Epithelial cell of proximal tubule (primary cell): ENCODE results near the gene ITFG2. TPM values are rescaled to one million over a fixed set of nuclear protein-coding genes. Genes with fewer than 3 reads are reported as not detected.

Source experiments
- DNase-seq: peaks from one replicate; pipeline ENCODE4 v3.0.0-alpha.2; 2011; ENCODE audit warnings: low read depth
- H3K4me3 ChIP-seq: 2 replicates; pipeline ENCODE4 v1.5.1; 2011; ENCODE audit warnings: low read depth, mild to moderate bottlenecking, low read length
- total RNA-seq: library from RNA; depleted of rRNA; stranded (reverse); fragments of >200 nt; gene quantifications from 2 replicates; pipeline ENCODE4 v1.2.3, GENCODE V29; 2015
- TF ChIP-seq, protein P1 (sequence below): conservative IDR thresholded peaks from 2 replicates; pipeline ENCODE4 v1.5.1; 2012; ENCODE audit warnings: low read depth, mild to moderate bottlenecking, low read length

The ITFG2 gene
- total RNA-seq, 1 donor from 2014 or later = 35.1 TPM

DNA sequence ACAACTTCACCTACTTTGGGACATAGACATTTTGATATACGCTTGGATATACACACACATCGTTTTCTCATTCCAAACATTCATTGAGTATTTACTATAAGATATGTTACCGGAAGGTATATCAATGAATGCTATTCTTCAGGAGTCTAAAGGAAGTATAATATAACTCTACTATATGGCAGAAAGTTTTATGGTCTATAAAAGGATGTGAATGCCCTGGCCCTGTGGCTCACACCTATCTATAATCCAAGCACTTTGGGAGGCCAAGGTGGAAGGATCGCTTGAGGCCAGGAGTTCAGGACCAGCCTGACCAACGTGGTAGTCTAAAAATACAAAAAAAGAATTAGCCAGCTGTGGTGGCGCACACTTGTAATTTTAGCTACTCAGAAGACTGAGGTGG is 16.8 kb downstream of the ITFG2 start:
- no peak for DNase-seq
- H3K4me3 ChIP-seq = no peak overlapping the region
- TF ChIP-seq, protein P1, sequence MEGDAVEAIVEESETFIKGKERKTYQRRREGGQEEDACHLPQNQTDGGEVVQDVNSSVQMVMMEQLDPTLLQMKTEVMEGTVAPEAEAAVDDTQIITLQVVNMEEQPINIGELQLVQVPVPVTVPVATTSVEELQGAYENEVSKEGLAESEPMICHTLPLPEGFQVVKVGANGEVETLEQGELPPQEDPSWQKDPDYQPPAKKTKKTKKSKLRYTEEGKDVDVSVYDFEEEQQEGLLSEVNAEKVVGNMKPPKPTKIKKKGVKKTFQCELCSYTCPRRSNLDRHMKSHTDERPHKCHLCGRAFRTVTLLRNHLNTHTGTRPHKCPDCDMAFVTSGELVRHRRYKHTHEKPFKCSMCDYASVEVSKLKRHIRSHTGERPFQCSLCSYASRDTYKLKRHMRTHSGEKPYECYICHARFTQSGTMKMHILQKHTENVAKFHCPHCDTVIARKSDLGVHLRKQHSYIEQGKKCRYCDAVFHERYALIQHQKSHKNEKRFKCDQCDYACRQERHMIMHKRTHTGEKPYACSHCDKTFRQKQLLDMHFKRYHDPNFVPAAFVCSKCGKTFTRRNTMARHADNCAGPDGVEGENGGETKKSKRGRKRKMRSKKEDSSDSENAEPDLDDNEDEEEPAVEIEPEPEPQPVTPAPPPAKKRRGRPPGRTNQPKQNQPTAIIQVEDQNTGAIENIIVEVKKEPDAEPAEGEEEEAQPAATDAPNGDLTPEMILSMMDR = no peak

DNA sequence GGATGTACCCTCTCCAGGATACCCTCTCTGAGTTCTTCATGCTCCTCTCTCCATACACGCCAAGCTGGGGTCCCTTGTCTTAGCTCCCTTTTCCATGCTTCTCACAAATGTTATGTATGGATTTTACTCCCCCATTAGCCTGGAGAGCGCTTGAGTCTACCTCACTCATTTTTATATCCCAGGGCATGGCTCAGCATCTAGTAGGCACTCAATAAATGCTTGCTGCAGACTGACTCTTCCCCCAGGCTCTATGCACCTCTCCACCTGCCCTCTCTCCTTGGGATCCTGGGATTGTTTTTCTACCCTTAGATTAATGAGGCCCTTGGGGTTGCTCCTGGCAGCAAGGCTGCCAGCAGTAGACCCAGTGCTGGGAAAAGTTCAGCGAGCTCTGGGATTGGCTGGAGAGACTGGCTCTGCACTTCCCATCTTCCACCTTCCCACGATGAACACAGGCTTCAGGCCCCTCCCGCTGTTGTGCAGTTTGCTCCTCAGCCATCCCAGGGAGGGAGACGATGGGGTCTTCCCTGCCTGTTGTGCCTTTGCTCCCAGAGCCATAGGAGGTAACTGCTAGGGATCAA is 20.2 kb downstream of the ITFG2 start:
- no peak overlapping the region for H3K4me3 ChIP-seq
- DNase-seq = no peak
- TF ChIP-seq, protein P1 = no peak

DNA sequence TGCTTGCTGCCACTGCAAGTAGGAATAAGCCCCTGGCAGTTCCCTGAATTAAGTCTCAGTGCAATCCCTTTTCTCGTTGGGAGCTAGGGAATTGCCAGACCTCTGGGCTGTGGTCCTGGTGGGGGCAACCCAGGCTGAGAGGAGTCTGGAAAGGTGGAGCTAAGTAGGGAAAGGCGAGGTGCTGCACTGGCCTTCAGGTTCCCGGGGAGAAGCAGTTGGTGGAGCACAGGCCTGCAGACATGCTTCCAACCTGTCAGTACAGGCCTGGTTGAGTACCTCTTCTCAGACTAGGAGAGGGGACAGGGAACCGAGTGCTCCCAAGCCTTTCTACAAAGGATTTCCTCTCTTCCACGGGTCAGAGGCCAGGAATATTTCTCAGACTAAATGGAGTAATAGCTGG is 20.9 kb downstream of the ITFG2 start:
- TF ChIP-seq, protein P1 = no peak
- DNase-seq = no peak
- no peak overlapping the region for H3K4me3 ChIP-seq

DNA sequence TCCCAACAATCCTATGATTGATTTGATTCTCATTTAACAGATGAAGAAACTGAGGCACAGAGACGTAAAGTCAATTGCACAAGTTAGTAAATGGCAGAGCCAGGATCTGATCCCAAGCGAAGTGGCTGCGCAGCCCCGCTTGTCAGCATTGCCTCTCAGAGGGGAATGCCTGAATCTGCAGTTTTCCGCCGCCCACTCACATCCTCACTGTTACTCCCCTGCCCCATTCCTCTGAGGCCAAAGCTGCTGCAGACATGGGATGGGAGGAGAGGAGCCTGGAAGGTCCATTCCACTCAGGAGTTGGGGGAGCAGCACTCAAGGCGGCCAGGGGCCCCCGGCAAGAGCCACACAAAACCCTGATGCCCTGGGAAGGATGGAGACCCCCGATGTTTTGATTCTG is 21.3 kb downstream of the ITFG2 start:
- TF ChIP-seq, protein P1 = no peak
- no peak overlapping the region for H3K4me3 ChIP-seq
- no peak for DNase-seq

DNA sequence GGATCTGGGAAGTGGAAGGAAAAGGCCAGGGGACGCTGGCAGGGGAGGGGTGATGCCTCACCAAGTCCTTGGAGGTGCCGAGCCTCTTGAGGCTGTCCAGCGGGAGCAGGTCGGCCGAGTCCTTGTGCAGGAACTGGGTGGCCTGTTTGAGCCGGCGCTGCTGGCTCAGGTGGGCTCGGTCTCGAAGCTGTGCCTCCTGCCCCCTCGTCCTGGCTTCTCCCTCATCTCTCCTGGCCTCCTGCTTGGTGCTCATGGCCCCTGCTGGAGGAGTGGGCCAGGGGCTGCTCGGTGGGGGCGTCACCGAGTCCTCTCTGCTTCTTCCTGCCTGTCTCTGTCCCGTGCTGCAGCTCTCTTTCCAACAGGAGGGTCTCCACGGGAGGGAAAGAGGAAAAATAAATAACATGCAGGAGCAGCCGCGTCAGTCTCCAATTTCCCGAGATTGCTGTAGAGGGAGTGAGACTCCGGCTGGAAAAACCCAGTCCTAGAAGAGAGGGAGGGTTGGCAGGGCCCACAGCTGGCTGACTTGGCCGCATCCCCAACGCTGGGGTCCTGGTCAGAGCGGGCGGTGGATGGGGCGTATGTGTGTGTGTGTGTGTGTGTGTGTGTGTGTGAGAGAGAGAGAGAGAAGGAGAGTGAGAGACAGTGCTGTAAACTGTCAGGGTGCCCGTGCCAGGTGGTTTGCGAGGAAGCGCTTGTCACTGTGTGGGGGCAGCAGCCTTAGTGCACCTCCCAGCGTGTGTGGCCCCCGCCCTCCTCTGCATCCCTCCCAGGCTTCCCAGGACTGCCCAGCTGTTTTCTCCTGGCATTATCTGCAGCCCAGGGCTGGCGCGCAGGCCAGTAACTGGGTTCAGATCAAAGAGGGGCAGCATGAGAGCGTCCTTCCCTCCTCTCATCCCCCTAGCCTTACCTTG is 22.4 kb downstream of the ITFG2 start, which contains the start of gene NRIP2:
Gene NRIP2 (minus strand): TSS at position 455 of the 911 bp plus-strand sequence. CDS start 52 bp downstream, at position 403.
- H3K4me3 ChIP-seq = no peak within 1 kb of the TSS
- no peak for DNase-seq
- TF ChIP-seq, protein P1 = no peak

DNA sequence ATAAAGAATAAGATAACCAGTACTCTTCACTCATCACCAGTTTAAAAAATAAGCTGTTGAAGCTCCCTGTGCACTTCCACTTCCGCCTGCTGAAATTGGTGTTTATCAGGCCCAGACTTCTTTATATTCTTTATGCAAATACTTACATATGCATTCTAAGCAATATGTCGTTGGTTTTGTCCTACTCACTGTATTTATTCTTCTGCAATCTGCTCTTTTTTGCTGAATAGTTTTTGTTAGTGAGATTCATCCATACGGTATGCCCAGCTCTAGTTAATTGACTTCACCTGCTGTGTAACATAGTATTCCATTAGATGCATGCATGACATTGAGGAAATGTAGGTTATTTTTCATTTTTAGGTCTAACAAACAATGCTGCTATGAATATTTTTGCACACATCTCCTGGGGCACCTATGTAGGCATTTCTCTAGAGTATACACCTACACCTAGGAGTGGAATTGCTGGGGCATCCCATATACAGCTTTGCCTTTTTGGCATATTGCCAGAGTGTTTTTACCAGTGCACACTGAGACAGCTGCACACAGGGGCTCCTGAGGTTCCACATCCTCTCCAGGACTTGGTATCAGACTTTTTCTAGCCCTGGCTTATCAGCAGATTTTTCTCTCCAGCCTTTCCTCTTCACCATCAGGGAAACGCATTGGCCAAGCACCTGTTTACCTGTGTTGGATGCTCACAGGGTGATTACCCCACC is 23.4 kb downstream of the ITFG2 start:
- TF ChIP-seq, protein P1 = no peak
- no peak for DNase-seq
- H3K4me3 ChIP-seq = no peak overlapping the region
